ENCODE results near the gene FREM2.

- TF ChIP-seq CTCF (IDR thresholded peaks at IDR 0.05) (no peak), POLR2A (IDR thresholded peaks at IDR 0.05) (no peak)
Observed at GRCh38 chr13:38830442-38831045, 143.7 kb downstream of the FREM2 start.
